OCI-LY3 (cell line): ENCODE data around the gene BTBD9.

Experiments used
- H2AFZ ChIP-seq: fragments of 200-600, 300-600 bp; shearing (Covaris generic); 2 replicates; pipeline ENCODE4 v1.6.0; 2014; ENCODE audit warnings: antibody characterized with exemption, low read depth, low read length
- H3K27ac ChIP-seq: fragments of 200-600, 300-600 bp; sonication (generic); 2 replicates; pipeline ENCODE4 v1.5.1; 2014; ENCODE audit warnings: mild to moderate bottlenecking, low read length, moderate library complexity, mixed read lengths
- H3K27me3 ChIP-seq: fragments of 200-600, 300-600 bp; sonication (generic); 2 replicates; pipeline ENCODE4 v1.6.1; 2014; ENCODE audit warnings: low read depth, low read length, mixed read lengths
- H3K36me3 ChIP-seq: fragments of 200-600, 300-600 bp; sonication (generic); replicated peaks from 2 replicates; pipeline ENCODE3; 2014; ENCODE audit warnings: low read depth, low read length, mixed read lengths
- H3K4me1 ChIP-seq: fragments of 300-600, 200-600 bp; sonication (generic); 2 replicates; pipeline ENCODE4 v1.6.1; 2014; ENCODE audit warnings: low read length, mixed read lengths
- H3K4me2 ChIP-seq: fragments of 200-600, 300-600 bp; sonication (generic); 2 replicates; pipeline ENCODE4 v1.6.1; 2014; ENCODE audit warnings: low read length, mixed read lengths
- H3K4me3 ChIP-seq: fragments of 300-600, 200-600 bp; sonication (generic); 2 replicates; pipeline ENCODE4 v1.5.1; 2014; ENCODE audit warnings: antibody characterized with exemption, mild to moderate bottlenecking, low read length, moderate library complexity
- H3K79me2 ChIP-seq: fragments of 300-600, 200-600 bp; shearing (Covaris generic); 2 replicates; pipeline ENCODE4 v1.6.1; 2014; ENCODE audit warnings: mild to moderate bottlenecking, low read length, mixed read lengths
- H3K9ac ChIP-seq: fragments of 300-600, 200-600 bp; shearing (Covaris generic); 2 replicates; pipeline ENCODE4 v1.6.0; 2014; ENCODE audit warnings: mild to moderate bottlenecking, low read length, moderate library complexity
- H3K9me3 ChIP-seq: fragments of 200-600, 300-600 bp; shearing (Covaris generic); 2 replicates; pipeline ENCODE4 v1.6.1; 2014; ENCODE audit warnings: low read length, mixed read lengths; ENCODE audit not compliant: insufficient read depth
- H4K20me1 ChIP-seq: fragments of 200-600, 300-600 bp; sonication (generic); 2 replicates; pipeline ENCODE4 v1.6.1; 2016; ENCODE audit warnings: low read length, mixed read lengths; ENCODE audit not compliant: insufficient read depth
- CTCF ChIP-seq: fragments of 200-600, 300-600 bp; sonication (generic); IDR thresholded peaks from 2 replicates; pipeline ENCODE4 v1.5.1; 2014; ENCODE audit warnings: antibody characterized with exemption, low read length, low read depth
- EZH2phosphoT487 ChIP-seq: fragments of 200-600 bp; shearing (Covaris generic); IDR thresholded peaks from 2 replicates; pipeline ENCODE4 v1.6.1; 2018; ENCODE audit warnings: antibody characterized with exemption, mixed run types, low read depth

BTBD9 gene

GRCh38 chr6:38212579-38212978 lies 427.1 kb downstream of the BTBD9 start:
- H3K9ac ChIP-seq: no peak overlapping the region
- no peak overlapping the region for H3K4me3 ChIP-seq
- H3K4me1 ChIP-seq: peaks cover 15% of the 10 kb centered on the region
- no peak overlapping the region for H3K27ac ChIP-seq
- H3K27me3 ChIP-seq: no peaks in the 10 kb centered on the region
- TF ChIP-seq EZH2phosphoT487: no peak
- H4K20me1 ChIP-seq: no peaks in the 10 kb centered on the region
- H3K36me3 ChIP-seq: no peaks in the 10 kb centered on the region
- H3K4me2 ChIP-seq: no peak overlapping the region
- H2AFZ ChIP-seq: no peak overlapping the region
- no peaks in the 10 kb centered on the region for H3K79me2 ChIP-seq
- no peaks in the 10 kb centered on the region for H3K9me3 ChIP-seq

GRCh38 chr6:38212116-38212515 lies 427.6 kb downstream of the BTBD9 start:
- no peak overlapping the region for H3K27ac ChIP-seq
- no peak overlapping the region for H3K4me2 ChIP-seq
- H3K79me2 ChIP-seq: no peaks in the 10 kb centered on the region
- no peak overlapping the region for H2AFZ ChIP-seq
- H3K9ac ChIP-seq: no peak overlapping the region
- peaks cover 15% of the 10 kb centered on the region for H3K4me1 ChIP-seq
- no peaks in the 10 kb centered on the region for H3K36me3 ChIP-seq
- no peaks in the 10 kb centered on the region for H4K20me1 ChIP-seq
- H3K27me3 ChIP-seq: no peaks in the 10 kb centered on the region
- no peaks in the 10 kb centered on the region for H3K9me3 ChIP-seq
- H3K4me3 ChIP-seq: no peak overlapping the region
- no peak for TF ChIP-seq EZH2phosphoT487

- Histone ChIP-seq H3K36me3 (no peaks in the 10 kb centered on the region), H3K9me3 (no peaks in the 10 kb centered on the region), H4K20me1 (no peaks in the 10 kb centered on the region), H2AFZ (no peak overlapping the region), H3K27ac (no peak overlapping the region), H3K27me3 (no peaks in the 10 kb centered on the region), H3K4me1 (no peaks in the 10 kb centered on the region), H3K4me3 (no peak overlapping the region), H3K4me2 (no peak overlapping the region), H3K79me2 (no peaks in the 10 kb centered on the region), H3K9ac (no peak overlapping the region)
- TF ChIP-seq EZH2phosphoT487 (no peak), CTCF (no peak)
These were observed 430.1 kb downstream of the BTBD9 start for GRCh38 chr6:38209371-38210260.

GRCh38 chr6:38208028-38208427 lies 431.7 kb downstream of the BTBD9 start:
- Histone ChIP-seq H3K9me3 (no peaks in the 10 kb centered on the region), H3K4me1 (no peaks in the 10 kb centered on the region), H3K27me3 (no peaks in the 10 kb centered on the region), H4K20me1 (no peaks in the 10 kb centered on the region), H3K36me3 (no peaks in the 10 kb centered on the region), H3K4me3 (no peak overlapping the region), H3K9ac (no peak overlapping the region), H3K79me2 (no peaks in the 10 kb centered on the region), H3K4me2 (no peak overlapping the region), H2AFZ (no peak overlapping the region), H3K27ac (no peak overlapping the region)
- TF ChIP-seq CTCF (no peak), EZH2phosphoT487 (no peak)

GRCh38 chr6:38207375-38207774 lies 432.4 kb downstream of the BTBD9 start:
- no peak overlapping the region for H2AFZ ChIP-seq
- H3K27ac ChIP-seq: no peak overlapping the region
- no peaks in the 10 kb centered on the region for H4K20me1 ChIP-seq
- H3K79me2 ChIP-seq: no peaks in the 10 kb centered on the region
- H3K4me1 ChIP-seq: no peaks in the 10 kb centered on the region
- TF ChIP-seq CTCF (no peak), EZH2phosphoT487 (no peak)
- no peaks in the 10 kb centered on the region for H3K36me3 ChIP-seq
- H3K9me3 ChIP-seq: no peaks in the 10 kb centered on the region
- no peak overlapping the region for H3K4me2 ChIP-seq
- H3K9ac ChIP-seq: no peak overlapping the region
- no peak overlapping the region for H3K4me3 ChIP-seq
- no peaks in the 10 kb centered on the region for H3K27me3 ChIP-seq
